ENCODE measurements around the gene UBP1.

The UBP1 gene

GRCh38 chr3:33467786-33468185, 27.6 kb upstream of the UBP1 start:
- POLR2A ChIA-PET: no interaction called here
- Histone ChIP-seq H3K27ac (ENCODE audit: extremely low read depth, low read depth, low read length) (no peak overlapping the region), H3K4me3 (ENCODE audit: low read depth, low read length) (no peak overlapping the region), H3K9me3 (ENCODE audit: control insufficient read depth, insufficient read depth, low read depth, low read length) (no peaks in the 10 kb centered on the region), H3K4me1 (ENCODE audit: control insufficient read depth, insufficient read depth, low read length) (no peaks in the 10 kb centered on the region), H3K36me3 (ENCODE audit: control insufficient read depth in 2 of 2, insufficient read depth in 1 of 2, low read length in 2 of 2) (no peaks in the 10 kb centered on the region)
- CTCF ChIA-PET: no interaction called here
- TF ChIP-seq SETDB1 (IDR thresholded peaks at IDR 0.05; ENCODE audit: insufficient read length, low read length): peak; percentile 82
- no peak for TF ChIP-seq KLF9 (tag by site-specific recombination; IDR thresholded peaks at IDR 0.05; ENCODE audit: low read depth)

GRCh38 chr3:33461097-33461496, 20.9 kb upstream of the UBP1 start:
- H3K4me1 ChIP-seq (ENCODE audit: control insufficient read depth, insufficient read depth, low read length): no peaks in the 10 kb centered on the region
- no peaks in the 10 kb centered on the region for H3K9me3 ChIP-seq (ENCODE audit: control insufficient read depth, insufficient read depth, low read depth, low read length)
- no peak overlapping the region for H3K27ac ChIP-seq (ENCODE audit: extremely low read depth, low read depth, low read length)
- H3K4me3 ChIP-seq (ENCODE audit: low read depth, low read length): no peak overlapping the region
- CTCF ChIA-PET: no interaction called here
- POLR2A ChIA-PET: no interaction called here
- no peaks in the 10 kb centered on the region for H3K36me3 ChIP-seq (ENCODE audit: control insufficient read depth in 2 of 2, insufficient read depth in 1 of 2, low read length in 2 of 2)
- no peak for TF ChIP-seq ZBTB44 (tag by site-specific recombination; IDR thresholded peaks at IDR 0.05)
- no peak for TF ChIP-seq HOXC10 (CRISPR knock-in tag; IDR thresholded peaks at IDR 0.05)
- TF ChIP-seq, protein P1, sequence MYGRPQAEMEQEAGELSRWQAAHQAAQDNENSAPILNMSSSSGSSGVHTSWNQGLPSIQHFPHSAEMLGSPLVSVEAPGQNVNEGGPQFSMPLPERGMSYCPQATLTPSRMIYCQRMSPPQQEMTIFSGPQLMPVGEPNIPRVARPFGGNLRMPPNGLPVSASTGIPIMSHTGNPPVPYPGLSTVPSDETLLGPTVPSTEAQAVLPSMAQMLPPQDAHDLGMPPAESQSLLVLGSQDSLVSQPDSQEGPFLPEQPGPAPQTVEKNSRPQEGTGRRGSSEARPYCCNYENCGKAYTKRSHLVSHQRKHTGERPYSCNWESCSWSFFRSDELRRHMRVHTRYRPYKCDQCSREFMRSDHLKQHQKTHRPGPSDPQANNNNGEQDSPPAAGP (tag by site-specific recombination; IDR thresholded peaks at IDR 0.05): no peak
- TF ChIP-seq MEIS1 (CRISPR knock-in tag; IDR thresholded peaks at IDR 0.05; ENCODE audit: borderline replicate concordance): no peak
- TF ChIP-seq, protein P2, sequence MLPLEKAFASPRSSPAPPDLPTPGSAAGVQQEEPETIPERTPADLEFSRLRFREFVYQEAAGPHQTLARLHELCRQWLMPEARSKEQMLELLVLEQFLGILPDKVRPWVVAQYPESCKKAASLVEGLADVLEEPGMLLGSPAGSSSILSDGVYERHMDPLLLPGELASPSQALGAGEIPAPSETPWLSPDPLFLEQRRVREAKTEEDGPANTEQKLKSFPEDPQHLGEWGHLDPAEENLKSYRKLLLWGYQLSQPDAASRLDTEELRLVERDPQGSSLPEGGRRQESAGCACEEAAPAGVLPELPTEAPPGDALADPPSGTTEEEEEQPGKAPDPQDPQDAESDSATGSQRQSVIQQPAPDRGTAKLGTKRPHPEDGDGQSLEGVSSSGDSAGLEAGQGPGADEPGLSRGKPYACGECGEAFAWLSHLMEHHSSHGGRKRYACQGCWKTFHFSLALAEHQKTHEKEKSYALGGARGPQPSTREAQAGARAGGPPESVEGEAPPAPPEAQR (tag by site-specific recombination; IDR thresholded peaks at IDR 0.05): no peak
- no peak for TF ChIP-seq ZNF354C (tag by site-specific recombination; IDR thresholded peaks at IDR 0.05; ENCODE audit: borderline replicate concordance, low read depth)
- no peak for TF ChIP-seq ZIC2 (tag by site-specific recombination; IDR thresholded peaks at IDR 0.05)
- no peak for TF ChIP-seq ZNF670 (tag by site-specific recombination; IDR thresholded peaks at IDR 0.05; ENCODE audit: low read depth)
- TF ChIP-seq ZNF2 (tag by site-specific recombination; IDR thresholded peaks at IDR 0.05): no peak
- no peak for TF ChIP-seq BCL6B (tag by site-specific recombination; IDR thresholded peaks at IDR 0.05)
- no peak for TF ChIP-seq ZNF530 (tag by site-specific recombination; IDR thresholded peaks at IDR 0.05; ENCODE audit: low read depth)
- TF ChIP-seq ZBTB20 (tag by site-specific recombination; IDR thresholded peaks at IDR 0.05): no peak
- TF ChIP-seq ZNF837 (tag by site-specific recombination; IDR thresholded peaks at IDR 0.05): no peak
- no peak for TF ChIP-seq ZFP3 (tag by site-specific recombination; IDR thresholded peaks at IDR 0.05; ENCODE audit: low read depth)
- TF ChIP-seq, protein P3, sequence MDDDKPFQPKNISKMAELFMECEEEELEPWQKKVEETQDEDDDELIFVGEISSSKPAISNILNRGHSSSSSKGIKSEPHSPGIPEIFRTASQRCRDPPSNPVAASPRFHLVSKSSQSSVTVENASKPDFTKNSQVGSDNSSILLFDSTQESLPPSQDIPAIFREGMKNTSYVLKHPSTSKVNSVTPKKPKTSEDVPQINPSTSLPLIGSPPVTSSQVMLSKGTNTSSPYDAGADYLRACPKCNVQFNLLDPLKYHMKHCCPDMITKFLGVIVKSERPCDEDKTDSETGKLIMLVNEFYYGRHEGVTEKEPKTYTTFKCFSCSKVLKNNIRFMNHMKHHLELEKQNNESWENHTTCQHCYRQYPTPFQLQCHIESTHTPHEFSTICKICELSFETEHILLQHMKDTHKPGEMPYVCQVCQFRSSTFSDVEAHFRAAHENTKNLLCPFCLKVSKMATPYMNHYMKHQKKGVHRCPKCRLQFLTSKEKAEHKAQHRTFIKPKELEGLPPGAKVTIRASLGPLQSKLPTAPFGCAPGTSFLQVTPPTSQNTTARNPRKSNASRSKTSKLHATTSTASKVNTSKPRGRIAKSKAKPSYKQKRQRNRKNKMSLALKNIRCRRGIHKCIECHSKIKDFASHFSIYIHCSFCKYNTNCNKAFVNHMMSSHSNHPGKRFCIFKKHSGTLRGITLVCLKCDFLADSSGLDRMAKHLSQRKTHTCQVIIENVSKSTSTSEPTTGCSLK (tag by site-specific recombination; IDR thresholded peaks at IDR 0.05): no peak
